A549 (cell line): ENCODE data around the gene FTH1. TPM values are rescaled to one million over a fixed set of nuclear protein-coding genes. Genes with fewer than 3 reads are reported as not detected.

Experiments used
- ATAC-seq, 2 experiments: fragments of 200-7000 bp in 1 of 2; fragments of >200 bp in 1 of 2; cut with Nextera tagmentation in 1 of 2; cut with Tn5 transposase in 1 of 2; 3 replicates each; pipeline versions ENCODE4 v1.8.0 to v1.9.1; 2018 to 2020; ENCODE audit warnings: mild to moderate bottlenecking in 1 of 2, moderate library complexity in 1 of 2
- CTCF ChIA-PET: fragments of 300-600 bp; sonication (Branson Sonifier 250); formaldehyde crosslinking; extraction: SDS; loops from one replicate; lab custom pipeline; 2021; ENCODE audit warnings: antibody characterized with exemption, inconsistent platforms; lab: Yijun Ruan, JAX
- POLR2A ChIA-PET: fragments of 350-600 bp; formaldehyde crosslinking; extraction: SDS; loops from one replicate; lab custom pipeline; 2021; ENCODE audit warnings: antibody characterized with exemption, inconsistent platforms; lab: Yijun Ruan, JAX
- DNase-seq, 2 experiments: peaks; one replicate each; pipeline versions ENCODE4 v3.0.0 to v3.0.0-alpha.2; 2011 to 2016; ENCODE audit warnings: low read depth in 1 of 2, low spot score in 1 of 2
- FAIRE-seq: peaks from 2 replicates; lab custom pipeline; 2011; peaks lifted over from hg19 to GRCh38; lab: Jason Lieb, UNC
- H3K27ac ChIP-seq, 2 experiments: fragments of >200 bp; sonication (Bioruptor Twin); formaldehyde crosslinking; 3 replicates each; pipeline ENCODE4 v1.5.1; 2016 to 2017
- H3K4me1 ChIP-seq: fragments of >200 bp; sonication (Bioruptor Twin); formaldehyde crosslinking; 3 replicates; pipeline ENCODE4 v1.6.1; 2016
- H3K4me2 ChIP-seq: fragments of >200 bp; sonication (Bioruptor Twin); formaldehyde crosslinking; 3 replicates; pipeline ENCODE4 v1.6.1; 2016
- H3K4me3 ChIP-seq: fragments of >200 bp; sonication (Bioruptor Twin); formaldehyde crosslinking; 3 replicates; pipeline ENCODE4 v1.5.1; 2016
- H3K9me3 ChIP-seq: fragments of >200 bp; sonication (Bioruptor Twin); formaldehyde crosslinking; 3 replicates; pipeline ENCODE4 v1.6.1; 2016
- CBX2 ChIP-seq: fragments of 200-600 bp; sonication (generic); IDR thresholded peaks from 2 replicates; pipeline ENCODE4 v1.6.1; 2016; ENCODE audit warnings: low read depth, mild to moderate bottlenecking, borderline replicate concordance
- CHD4 ChIP-seq: fragments of 200-600 bp; sonication (generic); IDR thresholded peaks from 2 replicates; pipeline ENCODE4 v1.6.1; 2016; ENCODE audit warnings: antibody characterized with exemption, mild to moderate bottlenecking, borderline replicate concordance
- E2F6 ChIP-seq: IDR thresholded peaks from 2 replicates; pipeline ENCODE4 v1.6.1; 2012; ENCODE audit warnings: low read depth, borderline replicate concordance
- FOSL2 ChIP-seq, 2 experiments: fragments of 450-650 bp in 1 of 2; fragments of >200 bp in 1 of 2; sonication (Bioruptor Twin) in 1 of 2; formaldehyde crosslinking; IDR thresholded peaks; 2 replicates each; pipeline versions ENCODE4 v1.5.0 to v1.6.1; 2016 to 2020; ENCODE audit warnings: mild to moderate bottlenecking in 1 of 2, moderate library complexity in 1 of 2
- GATA3 ChIP-seq: IDR thresholded peaks from 2 replicates; pipeline ENCODE4 v1.6.1; 2012; ENCODE audit warnings: borderline replicate concordance
- HMGXB4 ChIP-seq: fragments of 250-450 bp; sonication (Bioruptor Pico); IDR thresholded peaks from 2 replicates; pipeline ENCODE4 v1.5.0; 2021; ENCODE audit warnings: mild to moderate bottlenecking, moderate library complexity, borderline replicate concordance
- HOXA7 ChIP-seq: fragments of 250-450 bp; sonication (Bioruptor Pico); IDR thresholded peaks from 2 replicates; pipeline ENCODE4 v1.5.0; 2020; ENCODE audit warnings: mild to moderate bottlenecking, moderate library complexity
- HOXB13 ChIP-seq: fragments of 250-450 bp; sonication (Bioruptor Pico); IDR thresholded peaks from 2 replicates; pipeline ENCODE4 v1.5.0; 2020; ENCODE audit warnings: low read depth, mild to moderate bottlenecking, moderate library complexity
- KDM1A ChIP-seq: fragments of 200-600 bp; sonication (generic); IDR thresholded peaks from 2 replicates; pipeline ENCODE4 v1.6.1; 2016; ENCODE audit warnings: low read depth, mild to moderate bottlenecking
- KDM5A ChIP-seq: fragments of 200-600 bp; sonication (generic); IDR thresholded peaks from 2 replicates; pipeline ENCODE4 v1.6.1; 2016; ENCODE audit warnings: antibody characterized with exemption, mild to moderate bottlenecking
- MAFK ChIP-seq: fragments of 450-650 bp; IDR thresholded peaks from 2 replicates; pipeline ENCODE4 v1.6.1; 2014; ENCODE audit not compliant: partially characterized antibody
- MYC ChIP-seq: IDR thresholded peaks from 2 replicates; pipeline ENCODE4 v1.6.1; 2012; ENCODE audit warnings: mild to moderate bottlenecking, inconsistent platforms, low read length, improper control_type of control experiment, borderline replicate concordance
- PBX3 ChIP-seq: IDR thresholded peaks from 2 replicates; pipeline ENCODE4 v1.6.1; 2012
- PHF8 ChIP-seq: fragments of 200-600 bp; sonication (generic); IDR thresholded peaks from 2 replicates; pipeline ENCODE4 v1.6.1; 2016; ENCODE audit warnings: low read depth, mild to moderate bottlenecking, antibody characterized with exemption, moderate library complexity, borderline replicate concordance
- RNF2 ChIP-seq: fragments of 200-600 bp; sonication (generic); IDR thresholded peaks from 2 replicates; pipeline ENCODE4 v1.6.1; 2016; ENCODE audit warnings: low read depth, mild to moderate bottlenecking, antibody characterized with exemption, moderate library complexity, borderline replicate concordance
- USF2 ChIP-seq: fragments of 450-650 bp; IDR thresholded peaks from 2 replicates; pipeline ENCODE4 v1.6.1; 2014; ENCODE audit warnings: antibody characterized with exemption
- ZFP36 ChIP-seq: fragments of 450-650 bp; IDR thresholded peaks from 2 replicates; pipeline ENCODE4 v1.6.1; 2014; ENCODE audit warnings: borderline replicate concordance; ENCODE audit not compliant: partially characterized antibody
- WGBS: methylation state at CpG from one replicate; pipeline ENCODE4 v1.1.6; 2017; ENCODE audit errors: missing lambda C conversion rate; 5-methylcytosine and 5-hydroxymethylcytosine counted together
- polyA plus RNA-seq, 4 experiments: library from polyadenylated mRNA; depleted of rRNA in 3 of 4; stranded (reverse); fragments of >200 nt; fragmentation: RNase III in 1 of 4; extraction: RNeasy Plus Mini Kit Qiagen cat#74134 plus additional on column Dnase treatment in 1 of 4; gene quantifications; 2 replicates in 3 of 4; 3 replicates in 1 of 4; pipeline ENCODE4 v1.2.3, GENCODE V29; 2011 to 2017

FTH1 gene
- polyA plus RNA-seq, 2 of the 4 experiments (the other 2 are of a cell fraction) = 2,791 to 13,747 TPM

GRCh38 chr11:61957021-61957770 lies 10.2 kb downstream of the FTH1 start:
- ChIA-PET POLR2A (interaction anchor here (1.0 kb wide), 1 partner anchor 10 kb away, joined by 3 read pairs; the partner anchor contains the start of gene FTH1), CTCF (interaction anchor here (0.6 to 8.0 kb wide), 8 partner anchors 7 to 160 kb away, joined by 3 to 101 read pairs (median 4); partner anchors contain the start of gene BEST1)
- ATAC-seq = no peak
- H3K4me2 ChIP-seq = no peak overlapping the region
- no peak overlapping the region for H3K4me3 ChIP-seq
- WGBS = 73% methylated on average over 7 of the region's 7 CpGs
- H3K9me3 ChIP-seq = no peaks in the 10 kb centered on the region
- peaks cover 61% of the 10 kb centered on the region for H3K4me1 ChIP-seq
- TF ChIP-seq CHD4 = no peak
- TF ChIP-seq KDM1A = no peak
- no peak for TF ChIP-seq HOXA7
- TF ChIP-seq RNF2 = no peak
- no peak for TF ChIP-seq HMGXB4 (CRISPR knock-in tag)
- no peak for TF ChIP-seq PHF8
- TF ChIP-seq FOSL2 (IDR thresholded peaks at IDR 0.05) = no peak
- TF ChIP-seq FOSL2 (CRISPR knock-in tag; IDR thresholded peaks at IDR 0.05) = no peak
- no peak for TF ChIP-seq MYC
- no peak for TF ChIP-seq ZFP36
- TF ChIP-seq E2F6 = no peak
- no peak for TF ChIP-seq PBX3
- no peak for TF ChIP-seq CBX2
- no peak for TF ChIP-seq USF2
- TF ChIP-seq KDM5A = no peak
- TF ChIP-seq MAFK = no peak
- DNase-seq = no peak
- FAIRE-seq = no peak
- H3K27ac ChIP-seq = peak overlapping the region; percentile 80 to 88; a peak in 2 of 6 replicates

- no peak for ATAC-seq
- Histone ChIP-seq H3K4me2 (no peak overlapping the region), H3K4me3 (no peak overlapping the region), H3K4me1 (peaks cover 53% of the 10 kb centered on the region), H3K27ac (peak overlapping the region; percentile 80 to 88; a peak in 5 of 6 replicates), H3K9me3 (no peaks in the 10 kb centered on the region)
- ChIA-PET CTCF (interaction anchor here (0.6 to 5.2 kb wide), 5 partner anchors 86 to 159 kb away, joined by 3 to 34 read pairs (median 5); no protein-coding TSS in a partner anchor), POLR2A (interaction anchor here (1.0 kb wide), 1 partner anchor 11 kb away, joined by 3 read pairs; the partner anchor contains the start of gene FTH1)
- DNase-seq = no peak
- WGBS = 88% methylated on average over 20 of the region's 20 CpGs
- TF ChIP-seq HOXB13 (CRISPR knock-in tag) (no peak), GATA3 (no peak)
- FAIRE-seq = no peak
These were observed 11.0 kb downstream of the FTH1 start for GRCh38 chr11:61956191-61957020.
